ENCODE results near the gene LRRC8D.

Gene LRRC8D

GRCh38 chr1:89872567-89872966, 51.7 kb downstream of the LRRC8D start:
- no peak overlapping the region for H3K27ac ChIP-seq
- no peak for TF ChIP-seq ZFX (IDR thresholded peaks at IDR 0.05)
- no peak for TF ChIP-seq CTCF (conservative IDR thresholded peaks at IDR 0.05)

GRCh38 chr1:89873288-89873687, 52.5 kb downstream of the LRRC8D start:
- H3K27ac ChIP-seq: no peak overlapping the region
- TF ChIP-seq ZFX (IDR thresholded peaks at IDR 0.05) (no peak), CTCF (conservative IDR thresholded peaks at IDR 0.05) (no peak)

- H3K27ac ChIP-seq: no peak overlapping the region
- TF ChIP-seq CTCF (conservative IDR thresholded peaks at IDR 0.05): no peak
- TF ChIP-seq ZFX (IDR thresholded peaks at IDR 0.05): no peak
Observed at GRCh38 chr1:89873770-89874169, 52.9 kb downstream of the LRRC8D start.

- no peak overlapping the region for H3K27ac ChIP-seq
- TF ChIP-seq ZFX (IDR thresholded peaks at IDR 0.05) (no peak), CTCF (conservative IDR thresholded peaks at IDR 0.05) (no peak)
Observed at GRCh38 chr1:89876463-89876862, 55.6 kb downstream of the LRRC8D start.

GRCh38 chr1:89877756-89878155, 56.9 kb downstream of the LRRC8D start:
- H3K27ac ChIP-seq: no peak overlapping the region
- TF ChIP-seq CTCF (conservative IDR thresholded peaks at IDR 0.05) (no peak), ZFX (IDR thresholded peaks at IDR 0.05) (no peak)

- TF ChIP-seq CTCF (conservative IDR thresholded peaks at IDR 0.05) (no peak), ZFX (IDR thresholded peaks at IDR 0.05) (no peak)
- H3K27ac ChIP-seq: no peak overlapping the region
Observed at GRCh38 chr1:89878256-89878655, 57.4 kb downstream of the LRRC8D start.

GRCh38 chr1:89880679-89881078, 59.8 kb downstream of the LRRC8D start:
- no peak overlapping the region for H3K27ac ChIP-seq
- TF ChIP-seq ZFX (IDR thresholded peaks at IDR 0.05) (no peak), CTCF (conservative IDR thresholded peaks at IDR 0.05) (no peak)
